Caco-2 (cell line): ENCODE measurements around the gene DDIAS. TPM values are rescaled to one million over a fixed set of nuclear protein-coding genes. Genes with fewer than 3 reads are reported as not detected.
"Not testable (repeated sequence)": the region's sequence is repeated elsewhere in the genome, so short reads cannot be mapped to it uniquely, and the experiment has no call there.

Source experiments
- BruUV-seq: library from RNA; stranded (reverse); fragments of 400-500 nt; replicated peaks from 2 replicates; lab custom pipeline; 2021; lab: Mats Ljungman, UMichigan
- CTCF ChIA-PET: fragments of 300-600 bp; sonication (Branson Sonifier 250); formaldehyde crosslinking; loops from one replicate; lab custom pipeline; 2022; ENCODE audit warnings: antibody characterized with exemption; lab: Charles Lee
- POLR2A ChIA-PET: fragments of 300-600 bp; sonication (Branson Sonifier 250); formaldehyde crosslinking; loops from one replicate; lab custom pipeline; 2022; ENCODE audit warnings: antibody characterized with exemption; lab: Charles Lee
- DNase-seq, 2 experiments: peaks; one replicate each; pipeline versions ENCODE4 v3.0.0 to v3.0.0-alpha.2; 2020 to 2022
- H3K27me3 ChIP-seq: replicated peaks from 2 replicates; pipeline ENCODE4 v1.6.0; 2011; ENCODE audit warnings: low read length; ENCODE audit not compliant: control insufficient read depth, insufficient read depth
- H3K36me3 ChIP-seq: 2 replicates; pipeline ENCODE4 v1.5.1; 2011; ENCODE audit warnings: low read length; ENCODE audit not compliant: control insufficient read depth, insufficient read depth
- H3K4me1 ChIP-seq: fragments of 250-450 bp; sonication (Bioruptor Pico); 2 replicates; pipeline ENCODE4 v1.5.1; 2020; ENCODE audit warnings: mild to moderate bottlenecking
- H3K4me3 ChIP-seq: 2 replicates; pipeline ENCODE4 v1.5.1; 2011; ENCODE audit warnings: low read depth, mild to moderate bottlenecking, control low read depth, low read length
- H3K9me3 ChIP-seq: fragments of 250-450 bp; sonication (Bioruptor Pico); 2 replicates; pipeline ENCODE4 v1.5.1; 2020; ENCODE audit warnings: mild to moderate bottlenecking, moderate library complexity
- H3K27ac Mint-ChIP-seq: one replicate; pipeline ENCODE4 v1.8.0; 2022; ENCODE audit warnings: mixed read lengths; ENCODE audit not compliant: unreplicated experiment
- H3K27me3 Mint-ChIP-seq: one replicate; pipeline ENCODE4 v1.8.0; 2022; ENCODE audit warnings: mixed read lengths; ENCODE audit not compliant: insufficient read depth, unreplicated experiment
- H3K36me3 Mint-ChIP-seq: one replicate; pipeline ENCODE4 v1.8.0; 2022; ENCODE audit warnings: mild to moderate bottlenecking, mixed read lengths; ENCODE audit not compliant: insufficient read depth, unreplicated experiment
- H3K4me1 Mint-ChIP-seq: one replicate; pipeline ENCODE4 v1.8.0; 2022; ENCODE audit warnings: low read depth, mixed read lengths; ENCODE audit not compliant: unreplicated experiment
- H3K4me3 Mint-ChIP-seq: one replicate; pipeline ENCODE4 v1.8.0; 2022; ENCODE audit warnings: mild to moderate bottlenecking, moderate library complexity, mixed read lengths; ENCODE audit not compliant: unreplicated experiment
- H3K9me3 Mint-ChIP-seq: one replicate; pipeline ENCODE4 v1.8.0; 2022; ENCODE audit warnings: mixed read lengths; ENCODE audit not compliant: unreplicated experiment
- CTCF ChIP-seq, 2 experiments: fragments of 200-600 bp in 1 of 2; IDR thresholded peaks; 1 replicate in 1 of 2; 2 replicates in 1 of 2; pipeline versions ENCODE4 v1.5.1 to v1.8.0; 2011 to 2022; ENCODE audit warnings: antibody characterized with exemption in 1 of 2, control low read depth in 1 of 2, inconsistent platforms in 1 of 2, low read depth in 1 of 2, low read length in 1 of 2, mild to moderate bottlenecking in 1 of 2, moderate library complexity in 1 of 2; ENCODE audit not compliant: insufficient read depth in 1 of 2, severe bottlenecking in 1 of 2, unreplicated experiment in 1 of 2
- intact Hi-C: fragments of 100-400 bp; cut with micrococcal nuclease; formaldehyde crosslinking; loops from one replicate; pipeline ENCODE4 v1.10.0; 2022; ENCODE audit not compliant: unreplicated experiment
- total RNA-seq: library from RNA; stranded (reverse); gene quantifications from 2 replicates; pipeline ENCODE4 v1.2.3, GENCODE V29; 2022

Gene DDIAS
- total RNA-seq, 1 experiment from 2014 or later: 22.0 TPM

DNA sequence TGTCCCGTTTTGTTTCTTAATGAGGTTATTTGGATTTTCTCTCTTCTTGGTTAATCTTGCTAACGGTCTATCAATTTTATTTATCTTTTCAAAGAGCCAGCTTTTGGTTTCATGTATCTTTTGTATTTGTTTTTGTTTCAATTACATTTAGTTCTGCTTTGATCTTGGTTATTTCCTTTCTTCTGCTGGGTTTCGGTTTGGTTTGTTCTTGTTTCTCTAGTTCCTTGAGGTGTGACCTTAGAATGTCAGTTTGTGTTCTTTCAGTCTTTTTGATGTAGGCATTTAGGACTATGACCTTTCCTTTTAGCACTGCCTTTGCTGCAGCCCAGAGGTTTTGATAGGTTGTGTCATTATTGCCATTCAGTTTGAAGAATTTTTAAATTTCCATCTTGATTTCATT is 18.7 kb downstream of the DDIAS start:
- peak overlapping the region; percentile 12 for H3K4me3 Mint-ChIP-seq
- H3K9me3 ChIP-seq, DNase-seq, H3K36me3 ChIP-seq, BruUV-seq, H3K27me3 ChIP-seq, H3K27me3 Mint-ChIP-seq, CTCF ChIA-PET, H3K9me3 Mint-ChIP-seq, H3K4me3 ChIP-seq: not testable (repeated sequence)
- POLR2A ChIA-PET: interaction anchor here (0.8 kb wide), 1 partner anchor 152 kb away, joined by 4 read pairs; the partner anchor contains the start of gene RAB30
- H3K36me3 Mint-ChIP-seq: peaks cover 12% of the 10 kb centered on the region
- intact Hi-C loops: loop anchor here (5.0 kb wide), 1 partner anchor 152 kb away; the partner anchor contains the start of gene RAB30
- H3K4me1 Mint-ChIP-seq: peaks cover 34% of the 10 kb centered on the region
- peak overlapping the region; percentile 58 for H3K27ac Mint-ChIP-seq
- H3K4me1 ChIP-seq: peaks cover 12% of the 10 kb centered on the region

GRCh38 chr11:82922396-82923173 is 21.0 kb downstream of the DDIAS start:
- POLR2A ChIA-PET, BruUV-seq, H3K27me3 Mint-ChIP-seq, H3K9me3 Mint-ChIP-seq, DNase-seq, H3K36me3 ChIP-seq, H3K27me3 ChIP-seq, H3K9me3 ChIP-seq, H3K4me3 Mint-ChIP-seq, H3K4me3 ChIP-seq: not testable (repeated sequence)
- peak overlapping the region; percentile 32 for H3K27ac Mint-ChIP-seq
- H3K4me1 Mint-ChIP-seq: peaks cover 34% of the 10 kb centered on the region
- H3K36me3 Mint-ChIP-seq: peaks cover 12% of the 10 kb centered on the region
- H3K4me1 ChIP-seq: peaks cover 12% of the 10 kb centered on the region
- intact Hi-C loops: loop anchor here (5.0 kb wide), 1 partner anchor 150 kb away; the partner anchor contains the start of gene RAB30
- CTCF ChIA-PET: interaction anchor here (1.0 kb wide), 1 partner anchor 146 kb away, joined by 3 read pairs; no protein-coding TSS in a partner anchor

- no peaks in the 10 kb centered on the region for H3K9me3 Mint-ChIP-seq
- no TSS peak for BruUV-seq
- no peak overlapping the region for H3K4me3 Mint-ChIP-seq
- peaks cover 6% of the 10 kb centered on the region for H3K36me3 Mint-ChIP-seq
- Histone ChIP-seq H3K27me3 (no peaks in the 10 kb centered on the region), H3K36me3 (no peaks in the 10 kb centered on the region), H3K9me3 (no peaks in the 10 kb centered on the region), H3K4me3 (no peak overlapping the region), H3K4me1 (peaks cover 12% of the 10 kb centered on the region)
- peaks cover 34% of the 10 kb centered on the region for H3K4me1 Mint-ChIP-seq
- no peak overlapping the region for H3K27ac Mint-ChIP-seq
- CTCF ChIA-PET: interaction anchor here (0.7 to 1.0 kb wide), 3 partner anchors 17 to 57 kb away, joined by 3 read pairs; no protein-coding TSS in a partner anchor
- TF ChIP-seq CTCF (IDR thresholded peaks at IDR 0.05; ENCODE audit: insufficient read depth in 1 of 2, low read depth in 1 of 2, low read length in 1 of 2, severe bottlenecking in 1 of 2, unreplicated experiment in 1 of 2): no peak
- intact Hi-C loops: loop anchor here (5.0 kb wide), 1 partner anchor 148 kb away; the partner anchor contains the start of gene RAB30
- H3K27me3 Mint-ChIP-seq: no peaks in the 10 kb centered on the region
- POLR2A ChIA-PET: interaction anchor here (0.6 kb wide), 1 partner anchor 14 kb away, joined by 13 read pairs; no protein-coding TSS in a partner anchor
- no peak for DNase-seq
Measured at GRCh38 chr11:82924522-82925224, 23.1 kb downstream of the DDIAS start.
